Endothelial cell of umbilical vein (primary cell): ENCODE results near the gene SMC1A. TPM values are rescaled to one million over a fixed set of nuclear protein-coding genes. Genes with fewer than 3 reads are reported as not detected.

ENCODE experiments used
- BruUV-seq: library from RNA; stranded (reverse); fragments of 400-500 nt; replicated peaks from 2 replicates; lab custom pipeline; 2021; lab: Mats Ljungman, UMichigan
- CTCF ChIA-PET: fragments of 300-600, 350-600 bp; sonication (Branson Sonifier 250); formaldehyde crosslinking; loops from one replicate; lab custom pipeline; 2021; ENCODE audit warnings: antibody characterized with exemption, inconsistent platforms; lab: Charles Lee
- POLR2A ChIA-PET: fragments of 300-600, 350-600 bp; sonication (Branson Sonifier 250); formaldehyde crosslinking; loops from one replicate; lab custom pipeline; 2021; ENCODE audit warnings: antibody characterized with exemption, inconsistent platforms; lab: Charles Lee
- DNase-seq: peaks from one replicate; pipeline ENCODE4 v3.0.0-alpha.2; 2011; ENCODE audit warnings: low read depth, low spot score
- FAIRE-seq: peaks from 2 replicates; lab custom pipeline; 2011; peaks lifted over from hg19 to GRCh38; lab: Jason Lieb, UNC
- H2AFZ ChIP-seq: 2 replicates; pipeline ENCODE4 v1.6.0; 2012; ENCODE audit warnings: low read depth, low read length, control low read depth, inconsistent platforms
- H3K27ac ChIP-seq: 2 replicates; pipeline ENCODE4 v1.5.1; 2011; ENCODE audit warnings: low read depth, mild to moderate bottlenecking, control low read depth, low read length, moderate library complexity; ENCODE audit not compliant: insufficient read depth
- H3K27me3 ChIP-seq, 2 experiments: 2 replicates each; pipeline versions ENCODE4 v1.6.0 to v1.6.1; 2011; ENCODE audit warnings: low read length in 2 of 2, mixed read lengths in 1 of 2; ENCODE audit not compliant: control insufficient read depth in 2 of 2, insufficient read depth in 2 of 2
- H3K36me3 ChIP-seq, 2 experiments: 2 replicates in 1 of 2; 3 replicates in 1 of 2; pipeline ENCODE4 v1.5.1; 2011; ENCODE audit warnings: low read length in 2 of 2, mild to moderate bottlenecking in 1 of 2, moderate library complexity in 1 of 2; ENCODE audit not compliant: control insufficient read depth in 2 of 2, insufficient read depth in 2 of 2; ENCODE audit errors: extremely low read depth in 1 of 2
- H3K4me1 ChIP-seq: 3 replicates; pipeline ENCODE4 v1.5.1; 2011; ENCODE audit warnings: mild to moderate bottlenecking, low read length; ENCODE audit not compliant: control insufficient read depth, insufficient read depth; ENCODE audit errors: extremely low read depth
- H3K4me2 ChIP-seq: 2 replicates; pipeline ENCODE4 v1.6.1; 2011; ENCODE audit warnings: low read length, control low read depth, mixed read lengths; ENCODE audit not compliant: insufficient read depth
- H3K4me3 ChIP-seq, 3 experiments: fragments of 200-600 bp in 1 of 3; sonication (generic), shearing (Covaris generic) in 1 of 3; replicated peaks in 1 of 3; 2 replicates each; pipeline ENCODE4 v1.5.1; 2011 to 2016; ENCODE audit warnings: control low read depth in 3 of 3, low read length in 3 of 3, mild to moderate bottlenecking in 2 of 3, inconsistent platforms in 1 of 3, low read depth in 1 of 3, moderate library complexity in 1 of 3; ENCODE audit not compliant: insufficient read depth in 1 of 3
- H3K79me2 ChIP-seq: 2 replicates; pipeline ENCODE4 v1.6.0; 2012; ENCODE audit warnings: low read length, inconsistent platforms; ENCODE audit not compliant: control insufficient read depth, insufficient read depth
- H3K9ac ChIP-seq: replicated peaks from 2 replicates; pipeline ENCODE3; 2011; ENCODE audit warnings: low read length, control low read depth; ENCODE audit not compliant: insufficient read depth; ENCODE audit errors: extremely low read depth
- H3K9me1 ChIP-seq: replicated peaks from 3 replicates; pipeline ENCODE4 v1.6.0; 2011; ENCODE audit warnings: mild to moderate bottlenecking, low read length; ENCODE audit not compliant: control insufficient read depth, insufficient read depth; ENCODE audit errors: extremely low read depth
- H3K9me3 ChIP-seq: replicated peaks from 2 replicates; pipeline ENCODE4 v1.5.1; 2012; ENCODE audit warnings: low read length, inconsistent platforms; ENCODE audit not compliant: control insufficient read depth, insufficient read depth
- H4K20me1 ChIP-seq: replicated peaks from 2 replicates; pipeline ENCODE3; 2011; ENCODE audit warnings: mild to moderate bottlenecking, low read length; ENCODE audit not compliant: control insufficient read depth, insufficient read depth; ENCODE audit errors: extremely low read depth
- EZH2 ChIP-seq: IDR thresholded peaks from 2 replicates; pipeline ENCODE4 v1.6.1; 2012; ENCODE audit warnings: borderline replicate concordance, low read depth, mild to moderate bottlenecking, moderate library complexity, low read length, inconsistent platforms; ENCODE audit not compliant: severe bottlenecking
- FOS ChIP-seq: IDR thresholded peaks from 2 replicates; pipeline ENCODE4 v1.6.1; 2011; ENCODE audit warnings: mild to moderate bottlenecking, low read length, moderate library complexity, borderline replicate concordance; ENCODE audit not compliant: insufficient read depth
- GATA2 ChIP-seq: IDR thresholded peaks from 2 replicates; pipeline ENCODE4 v1.7.0; 2011; ENCODE audit warnings: low read depth, mild to moderate bottlenecking, moderate library complexity, mixed read lengths, low read length; ENCODE audit not compliant: insufficient read length, insufficient read depth
- JUN ChIP-seq: IDR thresholded peaks from 2 replicates; pipeline ENCODE4 v1.6.1; 2011; ENCODE audit warnings: borderline replicate concordance, low read depth; ENCODE audit not compliant: insufficient read length, insufficient read depth
- MAX ChIP-seq: IDR thresholded peaks from 2 replicates; pipeline ENCODE4 v1.6.1; 2011; ENCODE audit not compliant: insufficient read depth, insufficient read length
- MYC ChIP-seq: IDR thresholded peaks from one replicate; pipeline ENCODE4 v1.6.1; 2011; ENCODE audit warnings: mild to moderate bottlenecking, low read depth, low read length
- POLR2A ChIP-seq: IDR thresholded peaks from 2 replicates; pipeline ENCODE4 v1.6.1; 2012; ENCODE audit warnings: low read depth, mild to moderate bottlenecking, control low read depth, low read length
- POLR2AphosphoS5 ChIP-seq: IDR thresholded peaks from 2 replicates; pipeline ENCODE4 v1.6.1; 2012; ENCODE audit warnings: low read depth, mild to moderate bottlenecking, control low read depth, low read length, moderate library complexity; ENCODE audit not compliant: insufficient read depth
- dilution Hi-C: fragments of 300-500 bp; cut with MboI; formaldehyde crosslinking; loops from one replicate; pipeline ENCODE4 v1.15.0; 2019; ENCODE audit warnings: low sequenced_read_pairs; ENCODE audit not compliant: extremely low pct_ligation_motif_present
- intact Hi-C: fragments of 100-400 bp; cut with micrococcal nuclease; formaldehyde crosslinking; loops from one replicate; pipeline ENCODE4 v1.10.0; 2022
- polyA plus RNA-seq, 4 experiments: library from polyadenylated mRNA; depleted of rRNA in 3 of 4; stranded (reverse) in 3 of 4; unstranded in 1 of 4; fragments of >200 nt; gene quantifications; 2 replicates each; pipeline versions ENCODE4 v1.2.1 to v1.2.3, GENCODE V29; 2011 to 2012; ENCODE audit warnings: missing spikeins in 1 of 4
- total RNA-seq: library from RNA; stranded (reverse); gene quantifications from 2 replicates; pipeline ENCODE4 v1.2.3, GENCODE V29; 2021
- TF ChIP-seq, protein P1 (sequence below), 2 donors: IDR thresholded peaks; 1 replicate in 1 of 2; 2 replicates in 1 of 2; pipeline ENCODE4 v1.5.1; 2011; ENCODE audit warnings: low read length in 2 of 2, mild to moderate bottlenecking in 2 of 2, moderate library complexity in 2 of 2, control low read depth in 1 of 2, inconsistent platforms in 1 of 2, low read depth in 1 of 2; ENCODE audit not compliant: insufficient read depth in 1 of 2; ENCODE audit errors: extremely low read depth in 1 of 2

The SMC1A gene
- total and polyA plus RNA-seq, 2 donors (not counting 3 experiments of a cell fraction or from before 2014, with no cell fraction given): 15.4 to 75.9 TPM

GRCh38 chrX:53330331-53330730 is 92.1 kb downstream of the SMC1A start:
- Histone ChIP-seq H3K79me2 (no peaks in the 10 kb centered on the region), H3K27ac (no peak overlapping the region), H4K20me1 (no peaks in the 10 kb centered on the region), H3K9me3 (no peaks in the 10 kb centered on the region), H2AFZ (no peak overlapping the region), H3K4me3 (no peak overlapping the region), H3K4me2 (no peak overlapping the region), H3K36me3 (no peaks in the 10 kb centered on the region), H3K27me3 (peaks cover 3 to 10% of the 10 kb centered on the region in 2 experiments), H3K4me1 (peaks cover 16% of the 10 kb centered on the region), H3K9me1 (no peaks in the 10 kb centered on the region), H3K9ac (no peak overlapping the region)
- dilution Hi-C loops: no loop called here
- intact Hi-C loops: no loop called here
- POLR2A ChIA-PET: no interaction called here
- DNase-seq (no peak), FAIRE-seq (no peak)
- BruUV-seq: no TSS peak
- TF ChIP-seq, protein P1, sequence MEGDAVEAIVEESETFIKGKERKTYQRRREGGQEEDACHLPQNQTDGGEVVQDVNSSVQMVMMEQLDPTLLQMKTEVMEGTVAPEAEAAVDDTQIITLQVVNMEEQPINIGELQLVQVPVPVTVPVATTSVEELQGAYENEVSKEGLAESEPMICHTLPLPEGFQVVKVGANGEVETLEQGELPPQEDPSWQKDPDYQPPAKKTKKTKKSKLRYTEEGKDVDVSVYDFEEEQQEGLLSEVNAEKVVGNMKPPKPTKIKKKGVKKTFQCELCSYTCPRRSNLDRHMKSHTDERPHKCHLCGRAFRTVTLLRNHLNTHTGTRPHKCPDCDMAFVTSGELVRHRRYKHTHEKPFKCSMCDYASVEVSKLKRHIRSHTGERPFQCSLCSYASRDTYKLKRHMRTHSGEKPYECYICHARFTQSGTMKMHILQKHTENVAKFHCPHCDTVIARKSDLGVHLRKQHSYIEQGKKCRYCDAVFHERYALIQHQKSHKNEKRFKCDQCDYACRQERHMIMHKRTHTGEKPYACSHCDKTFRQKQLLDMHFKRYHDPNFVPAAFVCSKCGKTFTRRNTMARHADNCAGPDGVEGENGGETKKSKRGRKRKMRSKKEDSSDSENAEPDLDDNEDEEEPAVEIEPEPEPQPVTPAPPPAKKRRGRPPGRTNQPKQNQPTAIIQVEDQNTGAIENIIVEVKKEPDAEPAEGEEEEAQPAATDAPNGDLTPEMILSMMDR (IDR thresholded peaks at IDR 0.05; ENCODE audit: extremely low read depth in 1 of 2, insufficient read depth in 1 of 2, low read depth in 1 of 2, low read length in 2 of 2): no peak
- no peak for TF ChIP-seq GATA2
- TF ChIP-seq POLR2AphosphoS5: no peak
- no peak for TF ChIP-seq EZH2
- TF ChIP-seq MAX: no peak
- TF ChIP-seq POLR2A: no peak
- no peak for TF ChIP-seq JUN
- TF ChIP-seq FOS: no peak
- TF ChIP-seq MYC: no peak
- CTCF ChIA-PET: interaction anchor here (0.8 to 10.7 kb wide), 2 partner anchors 13 to 20 kb away, joined by 3 to 208 read pairs; no protein-coding TSS in a partner anchor
